ENCODE measurements around the gene RAMAC. TPM values are rescaled to one million over a fixed set of nuclear protein-coding genes. Genes with fewer than 3 reads are reported as not detected.

Gene RAMAC
- total and polyA plus RNA-seq, 2 of the 4 experiments (the other 2 are of a cell fraction), result 23.6 to 29.6 TPM

GRCh38 chr15:82951472-82952157 is 34.4 kb upstream of the RAMAC start:
- Histone ChIP-seq H3K14ac (replicated peaks; ENCODE audit: low read depth, low read length) (no peak overlapping the region), H4K5ac (ENCODE audit: low read depth, low read length) (no peak overlapping the region), H2AK5ac (ENCODE audit: low read depth, low read length) (no peak overlapping the region), H2BK15ac (ENCODE audit: low read depth, low read length) (no peak overlapping the region), H2BK20ac (ENCODE audit: low read depth, low read length) (no peak overlapping the region), H4K20me1 (ENCODE audit: insufficient read depth, low read length) (no peaks in the 10 kb centered on the region), H3K4me2 (ENCODE audit: low read depth, low read length) (no peak overlapping the region), H3K56ac (ENCODE audit: extremely low read depth, insufficient read depth, low read length) (no peak overlapping the region), H3K9me3 (ENCODE audit: control insufficient read depth, insufficient read depth, low read length) (no peaks in the 10 kb centered on the region), H3K23ac (ENCODE audit: low read depth, low read length) (no peak overlapping the region), H2AFZ (replicated peaks; ENCODE audit: low read length, poor library complexity) (no peak overlapping the region), H4K91ac (ENCODE audit: insufficient read depth, low read depth, low read length) (no peak overlapping the region), H3K27me3 (ENCODE audit: control insufficient read depth, insufficient read depth, low read length) (peaks cover 24% of the 10 kb centered on the region), H3K36me3 (ENCODE audit: control insufficient read depth, insufficient read depth, low read length) (no peaks in the 10 kb centered on the region), H2BK120ac (ENCODE audit: low read depth, low read length) (no peak overlapping the region), H3K4me3 (ENCODE audit: insufficient read depth, low read depth, low read length) (no peak overlapping the region), H4K8ac (ENCODE audit: low read depth in 2 of 2, low read length in 2 of 2) (no peak overlapping the region), H2AK9ac (replicated peaks; ENCODE audit: low read depth, low read length, poor library complexity) (no peak overlapping the region), H3K4me1 (ENCODE audit: control insufficient read depth, insufficient read depth, low read length) (no peaks in the 10 kb centered on the region), H3K79me1 (ENCODE audit: low read depth in 1 of 2, low read length in 2 of 2) (no peaks in the 10 kb centered on the region), H3K9me1 (ENCODE audit: insufficient read depth, low read length) (no peaks in the 10 kb centered on the region; the same call in 1 of the 2 replicates), H3K18ac (ENCODE audit: low read depth, low read length) (no peak overlapping the region), H3K27ac (ENCODE audit: insufficient read depth, low read length) (no peak overlapping the region), H3K9ac (ENCODE audit: low read depth, low read length) (no peak overlapping the region), H3K4ac (ENCODE audit: low read depth, low read length) (no peak overlapping the region), H2BK5ac (ENCODE audit: low read depth, low read length, poor library complexity, severe bottlenecking) (no peak overlapping the region)
- DNase-seq (no peak), ATAC-seq (ENCODE audit: low read depth) (no peak)
- in situ Hi-C loops (cut with MboI; ENCODE audit: low sequenced_read_pairs) (no loop called here), intact Hi-C loops (cut with micrococcal nuclease) (loop anchor here (10.0 kb wide), 1 partner anchor 97 kb away; no protein-coding TSS in a partner anchor), dilution Hi-C loops (cut with HindIII; ENCODE audit: low sequenced_read_pairs, unreplicated experiment) (no loop called here)
- WGBS, 2 experiments (ENCODE audit: extremely low coverage in 2 of 2, insufficient read length in 1 of 2), result 100% methylated on average over 1 of the region's 13 CpGs; no CpG with 5 or more reads in 1 of the 2 experiments
- ChIA-PET POLR2A (ENCODE audit: unreplicated experiment) (no interaction called here), CTCF (no interaction called here)
- BruUV-seq (replicated peaks), result no TSS peak
- TF ChIP-seq USF2 (IDR thresholded peaks at IDR 0.05; ENCODE audit: low read depth, low read length) (no peak), SMC3 (IDR thresholded peaks at IDR 0.05; ENCODE audit: low read depth, low read length) (no peak), ELK1 (IDR thresholded peaks at IDR 0.05; ENCODE audit: borderline replicate concordance, low read depth, low read length) (no peak), CTCF (conservative IDR thresholded peaks at IDR 0.05; ENCODE audit: low read depth, low read length) (no peak), CEBPB (IDR thresholded peaks at IDR 0.05; ENCODE audit: low read depth, low read length) (no peak), NFE2L2 (IDR thresholded peaks at IDR 0.05; ENCODE audit: low read depth, low read length) (no peak), BHLHE40 (IDR thresholded peaks at IDR 0.05; ENCODE audit: low read depth, low read length) (no peak), FOS (IDR thresholded peaks at IDR 0.05; ENCODE audit: low read depth, low read length) (no peak), MXI1 (IDR thresholded peaks at IDR 0.05; ENCODE audit: borderline replicate concordance, low read depth, low read length) (no peak), RFX5 (IDR thresholded peaks at IDR 0.05; ENCODE audit: low read depth, low read length) (no peak), POLR2A (IDR thresholded peaks at IDR 0.05; ENCODE audit: low read depth, low read length) (no peak), MAZ (IDR thresholded peaks at IDR 0.05; ENCODE audit: borderline replicate concordance, low read depth, low read length) (no peak), RCOR1 (IDR thresholded peaks at IDR 0.05; ENCODE audit: insufficient replicate concordance, low read length) (no peak), CHD1 (IDR thresholded peaks at IDR 0.05; ENCODE audit: low read depth, low read length) (no peak), MAFK (IDR thresholded peaks at IDR 0.05; ENCODE audit: low read depth, low read length) (no peak), RAD21 (IDR thresholded peaks at IDR 0.05; ENCODE audit: low read length) (no peak)
